ENCODE measurements around the gene OAS3. TPM values are rescaled to one million over a fixed set of nuclear protein-coding genes. Genes with fewer than 3 reads are reported as not detected.
A peak's percentile ranks its signal among the peaks of the same experiment; 100 is the strongest.
"Not testable (repeated sequence)": the region's sequence is repeated elsewhere in the genome, so short reads cannot be mapped to it uniquely, and the experiment has no call there.

Gene OAS3, protein sequence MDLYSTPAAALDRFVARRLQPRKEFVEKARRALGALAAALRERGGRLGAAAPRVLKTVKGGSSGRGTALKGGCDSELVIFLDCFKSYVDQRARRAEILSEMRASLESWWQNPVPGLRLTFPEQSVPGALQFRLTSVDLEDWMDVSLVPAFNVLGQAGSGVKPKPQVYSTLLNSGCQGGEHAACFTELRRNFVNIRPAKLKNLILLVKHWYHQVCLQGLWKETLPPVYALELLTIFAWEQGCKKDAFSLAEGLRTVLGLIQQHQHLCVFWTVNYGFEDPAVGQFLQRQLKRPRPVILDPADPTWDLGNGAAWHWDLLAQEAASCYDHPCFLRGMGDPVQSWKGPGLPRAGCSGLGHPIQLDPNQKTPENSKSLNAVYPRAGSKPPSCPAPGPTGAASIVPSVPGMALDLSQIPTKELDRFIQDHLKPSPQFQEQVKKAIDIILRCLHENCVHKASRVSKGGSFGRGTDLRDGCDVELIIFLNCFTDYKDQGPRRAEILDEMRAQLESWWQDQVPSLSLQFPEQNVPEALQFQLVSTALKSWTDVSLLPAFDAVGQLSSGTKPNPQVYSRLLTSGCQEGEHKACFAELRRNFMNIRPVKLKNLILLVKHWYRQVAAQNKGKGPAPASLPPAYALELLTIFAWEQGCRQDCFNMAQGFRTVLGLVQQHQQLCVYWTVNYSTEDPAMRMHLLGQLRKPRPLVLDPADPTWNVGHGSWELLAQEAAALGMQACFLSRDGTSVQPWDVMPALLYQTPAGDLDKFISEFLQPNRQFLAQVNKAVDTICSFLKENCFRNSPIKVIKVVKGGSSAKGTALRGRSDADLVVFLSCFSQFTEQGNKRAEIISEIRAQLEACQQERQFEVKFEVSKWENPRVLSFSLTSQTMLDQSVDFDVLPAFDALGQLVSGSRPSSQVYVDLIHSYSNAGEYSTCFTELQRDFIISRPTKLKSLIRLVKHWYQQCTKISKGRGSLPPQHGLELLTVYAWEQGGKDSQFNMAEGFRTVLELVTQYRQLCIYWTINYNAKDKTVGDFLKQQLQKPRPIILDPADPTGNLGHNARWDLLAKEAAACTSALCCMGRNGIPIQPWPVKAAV
- 10 to 100 TPM in 1 of 10 donors, 1 to 10 TPM in 9; 5.2 to 10.3 (median 6.9) TPM for polyA plus RNA-seq (ENCODE audit: insufficient read length in 10 of 10)
- long read RNA-seq, donor 1, result 0 reads
- long read RNA-seq, donor 2, result 0 reads
- long read RNA-seq, donor 3, result 0 reads
- long read RNA-seq, donor 4, result 0 reads
- long read RNA-seq, donor 5, partial matches to known transcripts, result 0 of 3 reads
- long read RNA-seq, donor 5, other reads (novel, unspliced or antisense), result 0 of 3 reads
- long read RNA-seq, donor 6, result 0 reads
- long read RNA-seq, donor 7, partial matches to known transcripts, result 0 of 1 reads
- long read RNA-seq, donor 7, other reads (novel, unspliced or antisense), result 0 of 1 reads
- long read RNA-seq, donor 8, result 0 reads
- long read RNA-seq, donor 9, result 0 reads

DNA sequence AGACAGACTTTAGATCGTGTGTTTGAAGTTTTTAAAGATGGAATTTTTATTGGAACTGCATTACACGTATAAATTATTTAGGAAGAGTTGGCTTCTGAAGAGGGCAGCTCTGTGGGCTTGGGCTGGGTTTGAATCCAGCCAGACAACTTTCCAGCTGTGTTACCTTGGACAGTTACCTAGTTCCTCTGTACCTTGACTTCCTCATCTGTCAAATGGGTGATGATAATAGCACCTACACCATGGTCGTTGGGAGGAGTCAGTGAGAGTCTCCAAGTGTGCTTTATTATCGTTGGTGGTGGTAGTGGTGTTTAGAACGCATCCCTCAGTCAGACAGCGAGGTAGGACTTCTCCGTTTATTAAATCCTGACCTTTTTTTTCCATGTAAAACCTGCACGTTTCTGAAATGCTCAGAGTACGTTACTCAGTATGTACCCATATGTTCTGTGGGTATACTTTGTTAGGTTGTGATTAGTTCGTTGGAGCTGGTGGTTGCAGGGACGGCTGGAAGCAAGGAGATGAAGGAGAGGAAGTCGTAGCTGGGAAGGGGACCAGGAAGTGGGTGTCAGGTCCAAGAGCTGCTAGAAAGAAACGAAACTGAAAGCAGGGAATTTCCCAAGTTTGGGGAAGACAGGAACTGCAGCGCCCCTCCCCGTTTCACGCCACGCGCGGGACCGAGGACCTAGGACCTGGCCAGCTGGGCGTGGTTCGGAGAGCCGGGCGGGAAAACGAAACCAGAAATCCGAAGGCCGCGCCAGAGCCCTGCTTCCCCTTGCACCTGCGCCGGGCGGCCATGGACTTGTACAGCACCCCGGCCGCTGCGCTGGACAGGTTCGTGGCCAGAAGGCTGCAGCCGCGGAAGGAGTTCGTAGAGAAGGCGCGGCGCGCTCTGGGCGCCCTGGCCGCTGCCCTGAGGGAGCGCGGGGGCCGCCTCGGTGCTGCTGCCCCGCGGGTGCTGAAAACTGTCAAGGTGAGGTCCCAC, at the start of gene OAS3:
OAS3 (plus strand) TSS at position 734 of the 979 bp plus-strand sequence; CDS start at position 791, 57 bp downstream.
- DNase-seq, result peak; percentile 75 to 93 (median 92)

DNA sequence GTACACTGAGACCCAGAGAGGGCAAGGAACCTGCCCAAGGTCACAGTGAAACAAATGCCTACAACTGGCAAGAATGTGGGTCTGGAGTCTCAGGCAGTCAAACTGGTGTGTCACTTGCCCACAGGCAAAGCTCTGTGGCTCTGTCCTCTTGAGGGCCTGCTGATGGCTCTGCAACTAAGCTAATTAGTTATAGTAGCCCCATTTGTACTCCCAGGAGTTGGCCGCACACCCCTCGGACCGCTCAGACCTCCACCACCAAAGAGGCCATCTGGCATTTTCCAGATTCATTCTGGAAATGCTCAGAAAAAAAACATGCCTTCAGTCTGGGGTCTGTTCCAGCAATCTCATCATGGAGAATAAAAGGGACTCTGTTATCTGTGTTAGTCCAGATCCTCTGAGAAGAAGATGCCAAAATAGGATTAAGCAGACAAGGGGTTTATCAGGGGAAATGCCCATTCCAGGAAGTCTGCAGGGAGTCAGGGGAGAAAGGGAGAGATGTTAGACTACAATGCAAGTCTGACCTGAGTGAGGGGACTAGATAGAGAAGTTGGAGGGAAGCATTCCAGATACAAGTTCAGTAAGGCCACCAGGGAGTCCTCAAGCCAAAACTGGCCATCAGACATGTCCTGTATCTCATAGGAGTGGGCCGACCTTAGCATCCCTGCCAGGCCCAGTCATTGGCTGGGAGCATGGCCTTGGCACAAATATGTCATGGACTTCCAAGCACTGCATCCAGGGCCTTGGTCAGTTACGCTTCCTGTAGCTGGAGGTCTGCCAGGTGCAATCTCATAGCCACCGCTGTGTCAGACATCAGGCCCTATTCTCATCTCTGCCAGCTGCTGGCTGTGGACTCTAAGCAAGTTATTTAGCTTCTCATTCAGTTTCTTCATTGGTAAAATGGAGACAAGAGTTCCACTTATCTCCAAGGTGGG, 46.9 kb upstream of the OAS3 start:
- DNase-seq, result no peak

GRCh38 chr12:112892856-112893255, 45.4 kb upstream of the OAS3 start:
- no peak for DNase-seq

- no peak for DNase-seq
These were observed 44.1 kb upstream of the OAS3 start for GRCh38 chr12:112894128-112894527.

DNA sequence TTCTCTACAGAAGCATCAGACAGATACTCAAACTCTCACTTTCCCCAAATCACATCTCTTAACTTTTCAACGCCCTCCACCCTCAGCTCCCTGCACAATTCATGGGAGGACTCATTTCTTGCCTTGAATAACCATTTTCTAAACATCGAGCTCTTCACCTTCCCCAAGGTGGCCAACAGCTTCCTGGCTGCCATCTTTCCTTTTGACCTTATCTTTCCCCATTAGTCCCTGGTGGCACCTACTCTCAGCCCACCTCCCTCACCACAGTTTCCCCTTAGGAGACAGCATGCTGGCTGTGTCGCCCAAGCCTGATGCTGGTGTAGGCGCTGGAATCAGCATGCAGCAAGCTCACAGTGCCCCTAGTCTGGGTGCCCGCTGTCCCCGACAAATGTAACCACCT, 39.9 kb upstream of the OAS3 start:
- DNase-seq, result no peak

- DNase-seq, result peak in 1 of 3 donors; percentile 17
These were observed 37.8 kb upstream of the OAS3 start for GRCh38 chr12:112900298-112901145.

DNA sequence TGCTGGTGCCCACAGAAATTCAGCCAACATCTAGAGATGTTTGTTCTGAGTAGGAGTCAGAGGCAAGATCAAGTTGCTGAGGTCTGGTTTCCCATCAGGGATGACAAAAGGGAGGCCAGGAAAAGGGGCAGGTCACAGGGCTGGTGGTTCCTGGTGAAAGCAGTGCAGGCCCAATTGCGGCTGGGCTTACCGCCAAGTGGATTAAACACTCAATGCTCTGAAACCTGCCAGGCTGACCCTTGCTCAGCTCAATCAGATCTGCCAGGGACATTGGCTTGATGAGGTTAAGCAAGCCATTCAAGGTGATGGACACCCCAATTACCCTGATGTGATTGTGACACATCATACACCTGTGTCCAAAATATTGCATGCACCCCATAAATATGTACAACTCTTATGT, 37.0 kb upstream of the OAS3 start:
- no peak for DNase-seq

- no peak for DNase-seq
These were observed 33.7 kb upstream of the OAS3 start for GRCh38 chr12:112904571-112904970.

DNA sequence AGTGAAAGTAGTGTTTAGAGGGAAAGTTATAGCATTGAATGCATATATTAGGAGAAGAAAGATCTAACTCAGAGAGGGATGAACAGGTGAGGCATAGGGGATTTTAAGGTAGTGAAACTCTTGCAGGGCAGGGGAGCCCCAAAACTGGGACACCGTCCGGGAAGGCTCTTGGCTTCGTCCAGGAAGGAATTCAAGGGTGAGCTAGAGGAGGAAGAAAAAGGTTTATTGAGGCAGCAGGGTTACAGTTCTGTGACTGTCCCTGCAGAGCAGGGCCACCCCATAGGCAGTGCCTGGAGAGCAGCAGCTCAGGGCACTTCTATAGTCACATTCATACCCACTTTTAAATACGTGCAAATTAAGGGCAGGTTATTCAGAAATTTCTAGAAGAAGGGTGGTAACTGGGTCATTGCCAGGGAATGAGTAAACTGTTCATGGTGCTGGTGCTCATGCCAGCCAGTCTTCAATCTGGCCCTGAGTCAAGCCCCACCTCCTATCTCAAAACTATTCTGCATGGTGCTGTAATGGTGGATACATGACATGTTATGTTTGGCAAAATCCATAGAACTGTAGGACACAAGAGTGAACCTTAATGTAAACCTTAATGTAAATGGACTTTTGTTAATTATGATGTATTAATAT, 32.7 kb upstream of the OAS3 start:
- no peak for DNase-seq

DNA sequence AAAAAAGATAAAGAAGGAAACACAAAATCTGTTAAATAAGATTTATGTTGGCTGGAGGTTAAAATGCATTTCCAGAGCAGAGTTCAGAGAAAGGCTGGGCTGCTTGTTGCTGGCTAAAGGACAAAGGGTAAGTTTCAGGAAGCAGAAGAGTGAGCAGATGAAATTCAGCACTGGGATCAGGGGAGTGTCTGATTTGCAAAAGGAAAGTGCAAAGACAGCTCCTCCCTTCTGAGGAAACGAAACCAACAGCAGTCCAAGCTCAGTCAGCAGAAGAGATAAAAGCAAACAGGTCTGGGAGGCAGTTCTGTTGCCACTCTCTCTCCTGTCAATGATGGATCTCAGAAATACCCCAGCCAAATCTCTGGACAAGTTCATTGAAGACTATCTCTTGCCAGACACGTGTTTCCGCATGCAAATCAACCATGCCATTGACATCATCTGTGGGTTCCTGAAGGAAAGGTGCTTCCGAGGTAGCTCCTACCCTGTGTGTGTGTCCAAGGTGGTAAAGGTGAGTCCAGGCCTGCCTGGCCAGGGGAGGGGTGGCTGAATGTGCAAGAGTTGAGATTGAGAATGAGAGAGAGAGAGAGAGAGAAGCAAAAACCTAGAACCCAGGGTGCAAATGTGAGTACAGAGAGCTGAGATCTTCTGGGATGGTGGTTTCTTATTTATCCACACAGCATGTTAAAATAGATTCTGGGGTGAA, 31.4 kb upstream of the OAS3 start, which contains the start of gene OAS1:
OAS1 (plus strand) TSS at position 251 of the 703 bp plus-strand sequence; CDS start at position 329, 78 bp downstream.
- DNase-seq, result peak; percentile 20 to 75 (median 56)

DNA sequence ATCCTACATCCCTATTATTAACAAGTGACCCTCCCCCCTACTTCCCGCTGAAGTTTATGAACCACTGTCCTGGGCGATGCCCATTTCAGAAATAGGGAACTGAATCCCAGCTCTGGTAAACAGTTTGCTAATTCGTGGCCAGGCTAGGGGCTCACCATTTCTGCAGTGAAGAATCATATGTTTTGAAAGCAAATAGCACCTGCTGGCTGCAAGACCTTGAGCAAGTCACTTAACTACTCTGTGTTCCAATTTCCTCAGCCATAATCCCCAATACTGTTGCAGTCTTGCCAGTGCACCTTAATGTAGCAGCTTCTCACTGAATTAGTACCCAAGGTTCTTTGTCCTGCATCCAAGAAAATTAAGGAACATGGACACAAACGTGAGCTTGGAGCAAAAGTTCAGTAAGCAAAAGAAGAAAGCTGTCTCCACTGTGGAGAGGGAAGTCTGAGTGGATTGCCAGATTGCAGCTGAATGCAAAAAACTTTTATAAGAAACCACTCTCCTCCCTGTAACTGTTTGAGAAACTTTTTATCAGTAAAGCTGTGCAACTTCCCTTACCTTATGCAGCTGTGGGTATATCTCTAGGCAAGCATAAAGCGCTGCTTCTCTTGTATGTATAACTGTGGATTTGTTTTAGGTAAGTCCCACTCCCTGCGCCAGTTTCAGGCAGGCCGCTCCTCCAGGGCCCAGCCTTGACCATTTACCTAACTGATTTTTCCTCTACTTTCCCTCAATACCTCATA, 30.7 kb upstream of the OAS3 start:
- DNase-seq, result peak in 1 of 3 donors; percentile 15

GRCh38 chr12:112908548-112908947, 29.7 kb upstream of the OAS3 start:
- no peak for DNase-seq

GRCh38 chr12:112909693-112910092, 28.6 kb upstream of the OAS3 start:
- no peak for DNase-seq

DNA sequence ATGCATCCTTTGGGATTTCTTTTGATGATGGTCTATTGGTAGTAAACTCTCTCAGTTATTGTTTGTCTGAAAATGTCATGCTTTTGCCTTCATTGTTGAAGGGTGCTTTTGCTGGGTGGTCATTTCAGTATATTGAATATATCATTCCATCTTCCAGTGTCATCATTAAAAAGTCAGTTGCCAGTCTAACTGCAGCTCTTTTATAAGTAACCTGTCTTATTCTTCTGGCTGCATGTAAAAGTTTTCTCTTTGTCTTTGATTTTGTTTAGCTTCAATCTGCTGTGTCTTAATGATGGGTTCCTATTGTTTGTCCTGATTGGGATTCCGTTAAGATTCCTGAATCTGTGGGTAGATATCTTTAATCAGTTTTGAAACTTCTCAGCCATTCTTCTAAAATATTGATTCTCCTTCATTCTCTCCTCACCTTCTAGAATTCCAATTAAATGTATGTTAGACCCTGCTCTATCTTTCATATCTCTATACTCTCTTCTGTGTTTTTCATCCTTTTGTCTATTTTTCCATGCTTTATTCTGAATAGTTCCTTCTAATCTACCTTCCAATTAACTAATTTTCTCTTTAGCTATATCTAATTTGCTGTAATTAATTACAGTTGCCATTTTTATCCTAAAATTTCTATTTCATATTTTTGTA, 25.1 kb upstream of the OAS3 start:
- no peak for DNase-seq

DNA sequence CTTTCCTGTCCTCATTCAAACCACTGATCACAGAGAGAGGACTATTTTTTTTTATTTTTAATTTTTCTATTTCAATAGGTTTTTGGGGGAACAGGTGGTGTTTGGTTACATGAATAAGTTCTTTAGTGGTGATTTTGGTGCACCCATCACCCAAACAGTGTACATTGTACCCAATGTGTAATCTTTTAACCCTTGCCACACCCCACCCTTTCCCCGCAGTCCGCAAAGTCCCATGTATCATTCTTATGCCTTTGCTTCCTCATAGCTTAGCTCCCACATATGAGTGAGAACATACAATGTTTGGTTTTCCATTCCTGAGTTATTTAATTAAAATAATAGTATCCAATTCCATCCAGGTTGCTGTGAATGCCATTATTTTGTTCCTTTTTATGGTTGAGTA, 24.4 kb upstream of the OAS3 start:
- DNase-seq, result not testable (repeated sequence)
